ENCODE results near the gene MAML1.

DNA sequence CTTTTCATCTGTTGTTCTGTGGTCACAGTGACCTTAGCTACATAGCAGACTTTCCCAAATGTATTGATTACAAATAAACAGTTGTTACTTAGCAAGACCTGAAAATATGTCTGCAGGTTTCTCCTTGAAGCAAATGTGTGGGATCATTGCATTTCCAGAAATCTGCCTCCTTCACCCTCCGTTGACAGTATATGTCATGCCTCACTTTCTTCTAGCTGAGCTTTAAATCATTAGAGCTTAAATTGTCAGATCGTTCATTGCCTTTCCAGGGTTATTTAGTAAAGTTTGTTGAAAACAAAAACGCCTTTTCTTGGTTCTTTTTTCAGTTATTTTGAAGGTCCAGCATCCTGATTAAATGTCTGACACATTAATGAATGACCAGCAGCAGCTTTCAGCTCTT, 2.3 kb upstream of the MAML1 start:
- no peak for TF ChIP-seq CTCF (IDR thresholded peaks at IDR 0.05)
- no peak for TF ChIP-seq EZH2 (IDR thresholded peaks at IDR 0.05)

All from neural progenitor cell (in vitro differentiated cells).